Mesenchymal stem cell (in vitro differentiated cells and primary cell): ENCODE measurements around the gene UBE2G1.

Experiments used
- DNase-seq: peaks from one replicate; pipeline ENCODE4 v3.0.0-alpha.2; 2013
- H2AFZ ChIP-seq: one replicate; pipeline ENCODE4 v1.6.1; 2013; ENCODE audit warnings: low read depth, mild to moderate bottlenecking, control low read depth, inconsistent platforms, low read length, moderate library complexity
- H2AK5ac ChIP-seq: 2 replicates; pipeline ENCODE4 v1.6.1; 2013; ENCODE audit warnings: low read length, moderate library complexity, mild to moderate bottlenecking, inconsistent platforms; ENCODE audit not compliant: severe bottlenecking
- H2BK120ac ChIP-seq: one replicate; pipeline ENCODE4 v1.6.1; 2013; ENCODE audit warnings: low read depth, mild to moderate bottlenecking, inconsistent platforms, low read length, moderate library complexity
- H2BK12ac ChIP-seq, 2 experiments: one replicate each; pipeline ENCODE4 v1.6.1; 2013; ENCODE audit warnings: inconsistent platforms in 2 of 2, low read length in 2 of 2, mild to moderate bottlenecking in 2 of 2, moderate library complexity in 2 of 2, control low read depth in 1 of 2
- H2BK15ac ChIP-seq: one replicate; pipeline ENCODE4 v1.6.1; 2013; ENCODE audit warnings: mild to moderate bottlenecking, low read depth, inconsistent platforms; ENCODE audit not compliant: poor library complexity, severe bottlenecking
- H2BK5ac ChIP-seq: 2 replicates; pipeline ENCODE4 v1.6.1; 2013; ENCODE audit warnings: low read depth, mild to moderate bottlenecking, low read length, control low read depth, inconsistent platforms; ENCODE audit not compliant: poor library complexity, severe bottlenecking
- H3K14ac ChIP-seq, 2 experiments: one replicate each; pipeline ENCODE4 v1.6.1; 2013; ENCODE audit warnings: inconsistent platforms in 2 of 2, low read length in 2 of 2, control low read depth in 1 of 2, mild to moderate bottlenecking in 1 of 2, moderate library complexity in 1 of 2
- H3K18ac ChIP-seq, 2 experiments: one replicate each; pipeline ENCODE4 v1.6.1; 2013; ENCODE audit warnings: inconsistent platforms in 2 of 2, low read length in 2 of 2, control low read depth in 1 of 2, low read depth in 1 of 2, mild to moderate bottlenecking in 1 of 2
- H3K23ac ChIP-seq, 2 experiments: one replicate each; pipeline ENCODE4 v1.6.1; 2013; ENCODE audit warnings: inconsistent platforms in 2 of 2, low read length in 2 of 2, mild to moderate bottlenecking in 2 of 2, moderate library complexity in 2 of 2, control low read depth in 1 of 2
- H3K27ac ChIP-seq: 2 replicates; pipeline ENCODE4 v1.5.1; 2013; ENCODE audit warnings: mild to moderate bottlenecking, moderate library complexity, low read length, control low read depth, inconsistent platforms; ENCODE audit not compliant: poor library complexity, severe bottlenecking
- H3K27me3 ChIP-seq, 2 experiments: 2 replicates each; pipeline versions ENCODE4 v1.6.1 to v1.7.0; 2013; ENCODE audit warnings: low read length in 2 of 2, mild to moderate bottlenecking in 2 of 2, moderate library complexity in 2 of 2, control low read depth in 1 of 2, inconsistent platforms in 1 of 2; ENCODE audit not compliant: control insufficient read depth in 1 of 2, insufficient read depth in 1 of 2
- H3K36me3 ChIP-seq, 2 experiments: 2 replicates each; pipeline versions ENCODE4 v1.6.1 to v1.7.0; 2013; ENCODE audit warnings: low read length in 2 of 2, control low read depth in 1 of 2, inconsistent platforms in 1 of 2, low read depth in 1 of 2, mild to moderate bottlenecking in 1 of 2; ENCODE audit not compliant: insufficient read depth in 2 of 2, control insufficient read depth in 1 of 2
- H3K4ac ChIP-seq, 2 experiments: one replicate each; pipeline ENCODE4 v1.6.1; 2013; ENCODE audit warnings: inconsistent platforms in 2 of 2, low read length in 2 of 2, mild to moderate bottlenecking in 2 of 2, moderate library complexity in 2 of 2, control low read depth in 1 of 2, low read depth in 1 of 2
- H3K4me1 ChIP-seq: 2 replicates; pipeline ENCODE4 v1.6.1; 2013; ENCODE audit warnings: low read depth, low read length, control low read depth; ENCODE audit not compliant: control insufficient read depth, insufficient read depth
- H3K4me2 ChIP-seq: 2 replicates; pipeline ENCODE4 v1.6.1; 2013; ENCODE audit warnings: low read length, mild to moderate bottlenecking, inconsistent platforms; ENCODE audit not compliant: poor library complexity, severe bottlenecking
- H3K4me3 ChIP-seq, 2 experiments: 2 replicates each; pipeline versions ENCODE4 v1.5.1 to v1.7.0; 2013; ENCODE audit warnings: low read length in 2 of 2, mild to moderate bottlenecking in 2 of 2, control low read depth in 1 of 2, low read depth in 1 of 2; ENCODE audit not compliant: insufficient read depth in 1 of 2
- H3K79me1 ChIP-seq: replicated peaks from 2 replicates; pipeline ENCODE4 v1.6.1; 2013; ENCODE audit warnings: mild to moderate bottlenecking, control low read depth, low read length, inconsistent platforms; ENCODE audit not compliant: poor library complexity, severe bottlenecking
- H3K9ac ChIP-seq: 2 replicates; pipeline ENCODE4 v1.7.0; 2013; ENCODE audit warnings: mild to moderate bottlenecking, low read length, moderate library complexity
- H3K9me3 ChIP-seq: 2 replicates; pipeline ENCODE4 v1.7.0; 2013; ENCODE audit warnings: mild to moderate bottlenecking, low read length; ENCODE audit not compliant: control insufficient read depth
- H4K8ac ChIP-seq: one replicate; pipeline ENCODE4 v1.6.1; 2013; ENCODE audit warnings: inconsistent platforms, mild to moderate bottlenecking, low read length, moderate library complexity
- H4K91ac ChIP-seq: one replicate; pipeline ENCODE4 v1.6.1; 2013; ENCODE audit warnings: mild to moderate bottlenecking, low read length, inconsistent platforms
- WGBS: methylation state at CpG from one replicate; pipeline ENCODE4 v1.1.7; 2013; ENCODE audit warnings: mixed read lengths; 5-methylcytosine and 5-hydroxymethylcytosine counted together

UBE2G1 gene

GRCh38 chr17:4236456-4236855 is 130.0 kb downstream of the UBE2G1 start:
- no peak overlapping the region for H3K4me3 ChIP-seq
- peaks cover 7% of the 10 kb centered on the region for H3K4me1 ChIP-seq
- no peak overlapping the region for H3K9ac ChIP-seq
- no peak overlapping the region for H2BK15ac ChIP-seq
- no peak overlapping the region for H3K4ac ChIP-seq
- H4K91ac ChIP-seq, result no peak overlapping the region
- no peak overlapping the region for H3K18ac ChIP-seq
- no peaks in the 10 kb centered on the region for H3K9me3 ChIP-seq
- H3K79me1 ChIP-seq, result peaks cover 27% of the 10 kb centered on the region
- H2BK120ac ChIP-seq, result no peak overlapping the region
- peaks cover 18 to 64% of the 10 kb centered on the region in 2 experiments for H3K36me3 ChIP-seq
- H3K4me2 ChIP-seq, result no peak overlapping the region
- no peak overlapping the region for H2BK5ac ChIP-seq
- H3K27me3 ChIP-seq, result no peaks in the 10 kb centered on the region
- H2BK12ac ChIP-seq, result no peak overlapping the region
- no peak overlapping the region for H3K23ac ChIP-seq
- no peak overlapping the region for H3K27ac ChIP-seq
- WGBS, result no CpG with 5 or more reads among the region's 3 CpGs
- no peak overlapping the region for H4K8ac ChIP-seq
- H2AFZ ChIP-seq, result no peak overlapping the region
- no peak overlapping the region for H3K14ac ChIP-seq
- no peak overlapping the region for H2AK5ac ChIP-seq
- DNase-seq, result peak; percentile 32

GRCh38 chr17:4235372-4236279 is 130.8 kb downstream of the UBE2G1 start:
- no peak overlapping the region for H4K91ac ChIP-seq
- no peak overlapping the region for H2BK5ac ChIP-seq
- H3K4me3 ChIP-seq, result no peak overlapping the region
- no peak overlapping the region for H3K4me2 ChIP-seq
- DNase-seq, result no peak
- peak overlapping the region; percentile 62 for H2AK5ac ChIP-seq
- H3K23ac ChIP-seq, result no peak overlapping the region
- no peak overlapping the region for H2BK12ac ChIP-seq
- H2BK120ac ChIP-seq, result no peak overlapping the region
- H4K8ac ChIP-seq, result no peak overlapping the region
- H2BK15ac ChIP-seq, result no peak overlapping the region
- no peak overlapping the region for H3K18ac ChIP-seq
- no peak overlapping the region for H3K14ac ChIP-seq
- no peak overlapping the region for H2AFZ ChIP-seq
- peaks cover 18 to 64% of the 10 kb centered on the region in 2 experiments for H3K36me3 ChIP-seq
- no peaks in the 10 kb centered on the region for H3K27me3 ChIP-seq
- no peak overlapping the region for H3K9ac ChIP-seq
- 97% methylated on average over 3 of the region's 8 CpGs for WGBS
- H3K4me1 ChIP-seq, result peaks cover 10% of the 10 kb centered on the region
- no peaks in the 10 kb centered on the region for H3K9me3 ChIP-seq
- no peak overlapping the region for H3K4ac ChIP-seq
- no peak overlapping the region for H3K27ac ChIP-seq
- peaks cover 23% of the 10 kb centered on the region for H3K79me1 ChIP-seq

DNA sequence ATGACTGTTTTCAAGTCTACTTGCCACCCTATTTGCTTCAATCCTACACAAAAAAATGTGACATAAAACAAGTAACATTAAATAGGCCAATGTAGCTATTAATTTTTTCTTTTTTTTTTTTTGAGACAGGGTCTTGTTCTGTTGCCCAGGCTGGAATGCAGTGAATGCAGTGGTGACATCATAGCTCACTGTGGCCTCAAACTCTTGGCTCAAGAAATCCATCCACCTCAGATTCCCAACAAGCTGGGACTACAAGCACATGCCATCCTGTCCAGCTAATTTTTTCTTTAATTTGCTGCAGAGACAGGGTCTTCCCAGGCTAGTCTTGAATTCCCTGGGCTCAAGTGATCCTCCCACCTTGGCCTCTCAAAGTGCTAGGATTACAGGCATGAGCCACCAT is 132.1 kb downstream of the UBE2G1 start:
- H2BK5ac ChIP-seq, result no peak overlapping the region
- H2BK12ac ChIP-seq, result no peak overlapping the region
- H3K9me3 ChIP-seq, result no peaks in the 10 kb centered on the region
- no peak overlapping the region for H3K14ac ChIP-seq
- H2BK120ac ChIP-seq, result no peak overlapping the region
- no peak overlapping the region for H3K9ac ChIP-seq
- H3K27ac ChIP-seq, result no peak overlapping the region
- H4K91ac ChIP-seq, result no peak overlapping the region
- H2AFZ ChIP-seq, result no peak overlapping the region
- no peak overlapping the region for H3K4ac ChIP-seq
- H3K4me1 ChIP-seq, result peaks cover 12% of the 10 kb centered on the region
- H3K36me3 ChIP-seq, result peaks cover 12 to 57% of the 10 kb centered on the region in 2 experiments
- peaks cover 17% of the 10 kb centered on the region for H3K79me1 ChIP-seq
- H3K4me3 ChIP-seq, result no peak overlapping the region
- no peak for DNase-seq
- no peak overlapping the region for H2BK15ac ChIP-seq
- no peak overlapping the region for H3K18ac ChIP-seq
- H2AK5ac ChIP-seq, result no peak overlapping the region
- H4K8ac ChIP-seq, result no peak overlapping the region
- no peak overlapping the region for H3K23ac ChIP-seq
- no peak overlapping the region for H3K4me2 ChIP-seq
- no peaks in the 10 kb centered on the region for H3K27me3 ChIP-seq

GRCh38 chr17:4233668-4234258 is 132.7 kb downstream of the UBE2G1 start:
- Histone ChIP-seq H2BK15ac (no peak overlapping the region), H3K4me1 (peaks cover 12% of the 10 kb centered on the region), H3K9ac (no peak overlapping the region), H3K36me3 (peaks cover 10 to 50% of the 10 kb centered on the region in 2 experiments), H3K27ac (no peak overlapping the region), H2BK12ac (no peak overlapping the region), H3K4me3 (no peak overlapping the region), H3K4ac (no peak overlapping the region), H4K91ac (no peak overlapping the region), H3K27me3 (no peaks in the 10 kb centered on the region), H3K9me3 (no peaks in the 10 kb centered on the region), H2BK5ac (no peak overlapping the region), H2AFZ (no peak overlapping the region), H3K14ac (no peak overlapping the region), H3K23ac (no peak overlapping the region), H3K4me2 (no peak overlapping the region), H3K79me1 (peaks cover 17% of the 10 kb centered on the region), H2AK5ac (peak overlapping the region; percentile 17), H2BK120ac (no peak overlapping the region), H3K18ac (no peak overlapping the region), H4K8ac (no peak overlapping the region)
- no peak for DNase-seq
- WGBS, result 82% methylated on average over 5 of the region's 7 CpGs
